Tibial artery (tissue), 4 donors: ENCODE results near the gene IQGAP2.

Experiments used
- DNase-seq, 2 donors: peaks; one replicate each; pipeline ENCODE4 v3.0.0-alpha.2; 2019
- H3K27ac ChIP-seq, 2 donors: fragments of 200-600 bp; sonication (generic) in 1 of 2; 1 replicate in 1 of 2; 2 replicates in 1 of 2; pipeline ENCODE4 v1.5.1; 2018 to 2019; ENCODE audit warnings: mild to moderate bottlenecking in 1 of 2
- H3K27me3 ChIP-seq, 2 donors: fragments of 200-600 bp; sonication (generic) in 1 of 2; one replicate each; pipeline versions ENCODE4 v1.5.1 to v1.6.0; 2016 to 2019
- H3K36me3 ChIP-seq, 3 donors: fragments of 200-600 bp; sonication (generic) in 2 of 3; one replicate each; pipeline ENCODE4 v1.5.1; 2016 to 2019; ENCODE audit warnings: mild to moderate bottlenecking in 2 of 3
- H3K4me1 ChIP-seq, 4 donors: fragments of 200-600 bp; sonication (generic) in 2 of 4; 1 replicate in 3 of 4; 2 replicates in 1 of 4; pipeline ENCODE4 v1.5.1; 2016 to 2019
- H3K4me3 ChIP-seq, 2 donors: fragments of 200-600 bp; sonication (generic) in 1 of 2; 1 replicate in 1 of 2; 2 replicates in 1 of 2; pipeline ENCODE4 v1.5.1; 2018 to 2019; ENCODE audit warnings: mild to moderate bottlenecking in 2 of 2
- H3K9me3 ChIP-seq, 3 donors: fragments of 200-600 bp; sonication (generic) in 1 of 3; one replicate each; pipeline ENCODE4 v1.5.1; 2016 to 2019
- CTCF ChIP-seq, 2 experiments: fragments of 200-600 bp in 1 of 2; fragments of 450-650 bp in 1 of 2; IDR thresholded peaks; one replicate each; pipeline ENCODE4 v1.5.1; 2017 to 2019; ENCODE audit warnings: antibody characterized with exemption in 2 of 2, mild to moderate bottlenecking in 1 of 2, moderate library complexity in 1 of 2
- intact Hi-C: fragments of 100-400 bp; cut with DNase I; formaldehyde crosslinking; loops from one replicate; pipeline ENCODE4 v1.15.0; 2023; ENCODE audit warnings: low total_unique reads

The IQGAP2 gene

GRCh38 chr5:76586531-76586930, 183.4 kb downstream of the IQGAP2 start:
- Histone ChIP-seq H3K36me3 (no peaks in the 10 kb centered on the region), H3K4me1 (no peaks in the 10 kb centered on the region), H3K4me3 (no peak overlapping the region), H3K9me3 (no peaks in the 10 kb centered on the region), H3K27ac (no peak overlapping the region), H3K27me3 (no peaks in the 10 kb centered on the region)
- TF ChIP-seq CTCF (IDR thresholded peaks at IDR 0.05), result no peak
- no peak for DNase-seq
- intact Hi-C loops, result no loop called here

- Histone ChIP-seq H3K9me3 (no peaks in the 10 kb centered on the region), H3K4me1 (no peaks in the 10 kb centered on the region), H3K27me3 (peaks cover 0 to 3% of the 10 kb centered on the region in 2 donors), H3K27ac (no peak overlapping the region), H3K4me3 (no peak overlapping the region), H3K36me3 (no peaks in the 10 kb centered on the region)
- no peak for TF ChIP-seq CTCF (IDR thresholded peaks at IDR 0.05)
- DNase-seq, result no peak
- intact Hi-C loops, result loop anchor here (5.0 kb wide), 1 partner anchor 272 kb away; no protein-coding TSS in a partner anchor
Measured at GRCh38 chr5:76590027-76590426, 186.9 kb downstream of the IQGAP2 start.

GRCh38 chr5:76591366-76591765, 188.3 kb downstream of the IQGAP2 start:
- DNase-seq, result no peak
- H3K4me3 ChIP-seq, result no peak overlapping the region
- H3K27me3 ChIP-seq, result peaks cover 0 to 3% of the 10 kb centered on the region in 2 donors
- H3K4me1 ChIP-seq, result no peaks in the 10 kb centered on the region
- intact Hi-C loops, result loop anchor here (5.0 kb wide), 1 partner anchor 271 kb away; no protein-coding TSS in a partner anchor
- no peaks in the 10 kb centered on the region for H3K9me3 ChIP-seq
- TF ChIP-seq CTCF (IDR thresholded peaks at IDR 0.05), result no peak
- H3K27ac ChIP-seq, result no peak overlapping the region
- H3K36me3 ChIP-seq, result no peaks in the 10 kb centered on the region

GRCh38 chr5:76592692-76593091, 189.6 kb downstream of the IQGAP2 start:
- Histone ChIP-seq H3K27me3 (peaks cover 0 to 3% of the 10 kb centered on the region in 2 donors), H3K4me3 (no peak overlapping the region), H3K4me1 (no peaks in the 10 kb centered on the region), H3K27ac (no peak overlapping the region), H3K9me3 (no peaks in the 10 kb centered on the region), H3K36me3 (no peaks in the 10 kb centered on the region)
- intact Hi-C loops, result loop anchor here (5.0 kb wide), 1 partner anchor 270 kb away; no protein-coding TSS in a partner anchor
- no peak for TF ChIP-seq CTCF (IDR thresholded peaks at IDR 0.05)
- no peak for DNase-seq

- Histone ChIP-seq H3K27ac (no peak overlapping the region), H3K4me3 (no peak overlapping the region), H3K9me3 (no peaks in the 10 kb centered on the region), H3K4me1 (no peaks in the 10 kb centered on the region), H3K27me3 (peaks cover 0 to 3% of the 10 kb centered on the region in 2 donors), H3K36me3 (no peaks in the 10 kb centered on the region)
- TF ChIP-seq CTCF (IDR thresholded peaks at IDR 0.05), result no peak
- intact Hi-C loops, result loop anchor here (5.0 kb wide), 1 partner anchor 268 kb away; no protein-coding TSS in a partner anchor
- no peak for DNase-seq
Measured at GRCh38 chr5:76594107-76594506, 191.0 kb downstream of the IQGAP2 start.
